CD8-positive, alpha-beta memory T cell (primary cell): ENCODE results near the gene EDC3. TPM values are rescaled to one million over a fixed set of nuclear protein-coding genes. Genes with fewer than 3 reads are reported as not detected.
A peak's percentile ranks its signal among the peaks of the same experiment; 100 is the strongest.

Experiments
- CTCF ChIA-PET: fragments of 350-600 bp; sonication (Branson Sonifier 250); formaldehyde crosslinking; loops from one replicate; lab custom pipeline; 2021; ENCODE audit warnings: antibody characterized with exemption; lab: Charles Lee
- POLR2A ChIA-PET: fragments of 350-600 bp; sonication (Branson Sonifier 250); formaldehyde crosslinking; loops from one replicate; lab custom pipeline; 2021; ENCODE audit warnings: antibody characterized with exemption; lab: Charles Lee
- DNase-seq, 5 donors: peaks; one replicate each; pipeline versions ENCODE4 v3.0.0 to v3.0.0-alpha.2; 2020 to 2022; ENCODE audit warnings: mixed read lengths in 1 of 5
- H3K27ac ChIP-seq: one replicate; pipeline ENCODE4 v1.7.0; 2013; ENCODE audit warnings: low read depth, mild to moderate bottlenecking, low read length, moderate library complexity
- H3K27me3 ChIP-seq: 2 replicates; pipeline ENCODE4 v1.7.0; 2013; ENCODE audit warnings: low read length, mild to moderate bottlenecking; ENCODE audit not compliant: insufficient read depth, poor library complexity, severe bottlenecking
- H3K36me3 ChIP-seq: 2 replicates; pipeline ENCODE4 v1.7.0; 2013; ENCODE audit warnings: mild to moderate bottlenecking, low read length, moderate library complexity; ENCODE audit not compliant: insufficient read depth
- H3K4me1 ChIP-seq: 2 replicates; pipeline ENCODE4 v1.7.0; 2013; ENCODE audit warnings: mild to moderate bottlenecking, low read length, moderate library complexity; ENCODE audit not compliant: insufficient read depth
- H3K4me3 ChIP-seq: 2 replicates; pipeline ENCODE4 v1.7.0; 2013; ENCODE audit warnings: mild to moderate bottlenecking, low read length
- H3K9me3 ChIP-seq: 2 replicates; pipeline ENCODE4 v1.7.0; 2013; ENCODE audit warnings: mild to moderate bottlenecking, low read length
- H3K27ac Mint-ChIP-seq, 8 donors: one replicate each; pipeline ENCODE4 v1.8.0; 2020 to 2021; ENCODE audit warnings: mixed read lengths in 8 of 8, mild to moderate bottlenecking in 6 of 8, inconsistent platforms in 3 of 8, moderate library complexity in 3 of 8
- H3K27me3 Mint-ChIP-seq, 2 donors: one replicate each; pipeline ENCODE4 v1.8.0; 2020 to 2021; ENCODE audit warnings: mixed read lengths in 2 of 2, mild to moderate bottlenecking in 1 of 2, moderate library complexity in 1 of 2
- H3K36me3 Mint-ChIP-seq, 3 donors: one replicate each; pipeline ENCODE4 v1.8.0; 2020 to 2021; ENCODE audit warnings: mixed read lengths in 3 of 3, inconsistent platforms in 1 of 3, mild to moderate bottlenecking in 1 of 3
- H3K4me1 Mint-ChIP-seq, 3 donors: one replicate each; pipeline ENCODE4 v1.8.0; 2020 to 2021; ENCODE audit warnings: mixed read lengths in 3 of 3, inconsistent platforms in 1 of 3, mild to moderate bottlenecking in 1 of 3
- H3K4me3 Mint-ChIP-seq, 7 donors: one replicate each; pipeline ENCODE4 v1.8.0; 2020 to 2021; ENCODE audit warnings: mixed read lengths in 7 of 7, mild to moderate bottlenecking in 6 of 7, moderate library complexity in 4 of 7, inconsistent platforms in 2 of 7
- H3K9me3 Mint-ChIP-seq, 5 donors: one replicate each; pipeline ENCODE4 v1.8.0; 2020 to 2022; ENCODE audit warnings: mixed read lengths in 5 of 5, mild to moderate bottlenecking in 3 of 5, moderate library complexity in 2 of 5, inconsistent platforms in 1 of 5
- polyA plus RNA-seq: library from polyadenylated mRNA; unstranded; fragments of 300-500 nt; fragmentation: Illumina TruSeq; gene quantifications from one replicate; pipeline ENCODE4 v1.2.3, GENCODE V29; 2021
- total RNA-seq, 2 experiments: library from RNA; stranded (reverse); gene quantifications; one replicate each; pipeline ENCODE4 v1.2.3, GENCODE V29; 2021

EDC3 gene
- total and polyA plus RNA-seq, 3 experiments from 2014 or later, result 29.9 to 52.0 (median 50.9) TPM

DNA sequence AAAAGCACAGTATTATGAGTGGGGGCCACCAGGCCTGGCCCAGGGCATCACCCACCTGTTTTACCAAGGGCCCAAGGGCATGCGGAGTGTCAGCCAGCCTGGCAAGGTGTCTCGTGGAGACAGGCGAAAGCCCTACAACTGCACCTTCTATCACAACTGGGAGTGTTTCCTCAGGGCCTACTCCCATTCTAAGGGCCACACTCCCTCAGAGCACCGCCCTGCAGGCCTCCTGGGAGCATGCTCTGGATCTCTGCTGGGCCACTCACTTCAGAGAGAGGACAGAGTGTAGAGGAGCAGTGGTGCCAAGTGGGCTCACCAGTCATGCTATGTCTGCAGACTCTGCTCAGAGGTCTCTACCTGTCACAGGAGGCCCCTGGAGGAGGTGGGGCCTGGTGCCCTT lies 101.4 kb downstream of the EDC3 start:
- POLR2A ChIA-PET, result no interaction called here
- H3K36me3 Mint-ChIP-seq, result peaks cover 0 to 73% (median 6%) of the 10 kb centered on the region in 3 donors
- H3K4me3 Mint-ChIP-seq, result no peak overlapping the region
- no peaks in the 10 kb centered on the region for H3K27me3 ChIP-seq
- DNase-seq, result no peak
- no peaks in the 10 kb centered on the region for H3K9me3 ChIP-seq
- H3K4me1 ChIP-seq, result peaks cover 16% of the 10 kb centered on the region
- H3K4me1 Mint-ChIP-seq, result peaks cover 17 to 18% (median 18%) of the 10 kb centered on the region in 3 donors
- peak overlapping the region in 3 of 8 donors; percentile 7 to 70 (median 11) for H3K27ac Mint-ChIP-seq
- no peak overlapping the region for H3K4me3 ChIP-seq
- H3K27ac ChIP-seq, result no peak overlapping the region
- CTCF ChIA-PET, result no interaction called here
- H3K36me3 ChIP-seq, result peaks cover 13% of the 10 kb centered on the region
- H3K9me3 Mint-ChIP-seq, result no peaks in the 10 kb centered on the region
- no peaks in the 10 kb centered on the region for H3K27me3 Mint-ChIP-seq

DNA sequence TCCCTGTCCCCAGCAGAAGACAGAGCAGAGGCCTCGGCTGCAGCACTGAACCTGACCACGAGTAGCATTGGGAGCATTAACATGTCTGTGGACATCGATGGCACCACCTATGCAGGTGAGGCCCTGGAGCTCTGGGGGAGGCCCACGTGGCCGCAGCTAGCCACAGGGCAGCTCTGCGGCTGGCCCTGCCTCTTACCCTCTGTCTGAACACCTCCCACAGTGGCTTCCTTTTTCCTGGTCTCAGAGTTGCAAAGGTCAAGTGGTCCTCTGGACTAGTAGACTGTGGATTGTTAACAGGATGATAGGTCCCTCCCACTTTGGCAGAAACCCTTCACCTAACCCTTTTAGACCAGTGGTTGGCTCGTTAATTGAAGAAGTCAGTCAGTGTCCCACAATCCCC lies 102.7 kb downstream of the EDC3 start:
- H3K36me3 Mint-ChIP-seq, result peaks cover 0 to 78% (median 6%) of the 10 kb centered on the region in 3 donors
- H3K4me1 Mint-ChIP-seq, result peaks cover 4 to 5% (median 5%) of the 10 kb centered on the region in 3 donors
- peak overlapping the region in 2 of 8 donors; percentile 27 to 36 for H3K27ac Mint-ChIP-seq
- H3K9me3 ChIP-seq, result no peaks in the 10 kb centered on the region
- CTCF ChIA-PET, result no interaction called here
- no peaks in the 10 kb centered on the region for H3K27me3 Mint-ChIP-seq
- H3K4me1 ChIP-seq, result peaks cover 4% of the 10 kb centered on the region
- H3K27me3 ChIP-seq, result no peaks in the 10 kb centered on the region
- no peak overlapping the region for H3K4me3 Mint-ChIP-seq
- peaks cover 13% of the 10 kb centered on the region for H3K36me3 ChIP-seq
- POLR2A ChIA-PET, result no interaction called here
- H3K4me3 ChIP-seq, result no peak overlapping the region
- DNase-seq, result no peak
- no peaks in the 10 kb centered on the region for H3K9me3 Mint-ChIP-seq
- H3K27ac ChIP-seq, result no peak overlapping the region

DNA sequence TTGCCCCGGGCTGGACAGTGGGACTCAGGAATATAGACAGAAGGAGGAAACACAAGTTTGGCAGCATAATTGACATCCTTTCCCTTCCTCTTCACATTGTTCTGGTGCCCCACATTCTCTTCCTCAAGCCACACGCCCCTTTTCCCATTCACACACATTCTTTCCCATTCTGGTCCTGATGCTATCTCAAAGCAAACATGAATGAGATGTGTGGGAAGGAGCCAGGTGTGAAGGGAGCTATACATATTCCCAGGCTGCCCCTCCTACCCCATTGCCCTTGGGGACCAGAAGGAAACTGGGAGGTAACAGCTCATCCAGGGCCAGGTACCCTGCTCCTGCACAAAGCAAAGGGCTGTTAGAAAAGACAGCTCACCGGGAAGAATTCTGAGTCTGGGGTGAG lies 103.6 kb downstream of the EDC3 start:
- no peaks in the 10 kb centered on the region for H3K4me1 ChIP-seq
- CTCF ChIA-PET, result no interaction called here
- DNase-seq, result no peak
- Mint-ChIP-seq H3K27ac (no peak overlapping the region), H3K36me3 (peaks cover 0 to 82% (median 6%) of the 10 kb centered on the region in 3 donors), H3K4me1 (no peaks in the 10 kb centered on the region), H3K27me3 (no peaks in the 10 kb centered on the region), H3K9me3 (no peaks in the 10 kb centered on the region), H3K4me3 (no peak overlapping the region)
- H3K36me3 ChIP-seq, result peaks cover 17% of the 10 kb centered on the region
- no peaks in the 10 kb centered on the region for H3K9me3 ChIP-seq
- POLR2A ChIA-PET, result no interaction called here
- H3K27me3 ChIP-seq, result no peaks in the 10 kb centered on the region
- no peak overlapping the region for H3K4me3 ChIP-seq
- H3K27ac ChIP-seq, result no peak overlapping the region

DNA sequence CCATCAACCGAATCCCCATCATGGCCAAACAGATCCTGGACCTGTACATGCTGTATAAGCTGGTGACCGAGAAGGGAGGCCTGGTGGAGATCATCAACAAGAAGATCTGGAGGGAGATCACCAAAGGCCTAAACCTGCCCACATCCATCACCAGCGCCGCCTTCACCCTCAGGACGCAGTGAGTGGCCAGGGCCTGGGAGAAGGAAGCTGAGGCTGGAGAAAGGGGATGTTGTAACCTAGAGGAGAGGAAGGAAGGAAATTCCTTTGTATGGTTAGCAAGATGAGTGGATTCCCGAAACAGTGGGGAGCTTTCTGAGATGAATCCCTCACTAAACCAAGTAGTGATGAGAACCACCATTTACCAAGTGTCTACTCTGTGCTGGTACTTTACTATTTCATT lies 106.0 kb downstream of the EDC3 start:
- H3K36me3 Mint-ChIP-seq, result peaks cover 0 to 91% (median 10%) of the 10 kb centered on the region in 3 donors
- H3K27ac Mint-ChIP-seq, result peak overlapping the region in 1 of 8 donors; percentile 42
- H3K4me3 ChIP-seq, result no peak overlapping the region
- no peaks in the 10 kb centered on the region for H3K9me3 Mint-ChIP-seq
- no peak for DNase-seq
- no peaks in the 10 kb centered on the region for H3K27me3 Mint-ChIP-seq
- H3K27ac ChIP-seq, result no peak overlapping the region
- no peaks in the 10 kb centered on the region for H3K4me1 ChIP-seq
- no peaks in the 10 kb centered on the region for H3K27me3 ChIP-seq
- no peaks in the 10 kb centered on the region for H3K9me3 ChIP-seq
- ChIA-PET POLR2A (no interaction called here), CTCF (interaction anchor here (1.2 kb wide), 1 partner anchor 45 kb away, joined by 3 read pairs; no protein-coding TSS in a partner anchor)
- H3K4me1 Mint-ChIP-seq, result no peaks in the 10 kb centered on the region
- H3K4me3 Mint-ChIP-seq, result no peak overlapping the region
- peaks cover 33% of the 10 kb centered on the region for H3K36me3 ChIP-seq

DNA sequence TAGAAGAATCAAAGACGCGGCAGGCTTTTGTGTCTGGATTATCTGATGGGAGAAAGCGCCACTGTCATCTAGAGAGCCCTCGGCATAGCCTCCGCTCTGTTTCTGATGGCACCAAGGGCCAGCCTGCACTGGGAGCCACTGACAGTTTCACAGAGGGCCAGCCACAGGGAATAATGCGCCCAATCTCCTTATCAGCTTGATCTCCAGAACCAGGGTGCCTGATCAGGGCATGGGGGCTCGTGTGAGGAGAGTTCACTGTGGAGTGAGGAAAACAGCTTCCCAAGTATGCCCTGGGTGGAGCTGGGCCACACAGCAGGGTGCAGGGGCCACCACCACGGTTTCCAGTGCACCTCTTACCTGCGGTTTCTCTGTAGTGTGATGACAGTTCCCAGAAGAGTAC lies 110.0 kb downstream of the EDC3 start:
- Histone ChIP-seq H3K4me3 (no peak overlapping the region), H3K27ac (no peak overlapping the region), H3K36me3 (peaks cover 32% of the 10 kb centered on the region), H3K27me3 (no peaks in the 10 kb centered on the region), H3K4me1 (peaks cover 3% of the 10 kb centered on the region), H3K9me3 (no peaks in the 10 kb centered on the region)
- ChIA-PET CTCF (no interaction called here), POLR2A (no interaction called here)
- peaks cover 0 to 2% (median 0%) of the 10 kb centered on the region in 3 donors for H3K4me1 Mint-ChIP-seq
- no peaks in the 10 kb centered on the region for H3K9me3 Mint-ChIP-seq
- no peak for DNase-seq
- H3K36me3 Mint-ChIP-seq, result peaks cover 0 to 87% (median 7%) of the 10 kb centered on the region in 3 donors
- H3K27me3 Mint-ChIP-seq, result no peaks in the 10 kb centered on the region
- no peak overlapping the region for H3K27ac Mint-ChIP-seq
- H3K4me3 Mint-ChIP-seq, result no peak overlapping the region

DNA sequence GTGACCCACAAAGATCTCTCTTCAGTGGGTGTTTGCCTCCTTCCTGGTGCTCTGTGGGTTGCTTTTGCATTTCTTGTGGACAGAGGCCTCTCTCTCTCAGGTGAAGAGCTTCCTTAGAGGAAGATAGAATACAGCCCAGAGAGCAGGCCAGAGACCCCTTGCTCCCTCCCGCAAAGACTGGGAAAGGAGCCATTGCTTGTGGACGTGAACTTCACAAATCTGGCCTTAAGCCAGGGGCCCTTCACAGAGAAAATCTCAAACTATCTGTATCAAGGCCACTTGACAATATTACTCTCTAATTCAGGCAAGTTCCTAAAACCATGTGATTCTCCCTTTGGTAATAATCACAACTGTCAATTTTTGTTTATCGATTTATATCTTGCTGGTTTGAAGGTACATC lies 110.6 kb downstream of the EDC3 start:
- Histone ChIP-seq H3K4me1 (peaks cover 4% of the 10 kb centered on the region), H3K27ac (no peak overlapping the region), H3K36me3 (peaks cover 25% of the 10 kb centered on the region), H3K9me3 (no peaks in the 10 kb centered on the region), H3K4me3 (no peak overlapping the region), H3K27me3 (no peaks in the 10 kb centered on the region)
- peaks cover 0 to 85% (median 6%) of the 10 kb centered on the region in 3 donors for H3K36me3 Mint-ChIP-seq
- peaks cover 0 to 2% (median 0%) of the 10 kb centered on the region in 3 donors for H3K4me1 Mint-ChIP-seq
- no peaks in the 10 kb centered on the region for H3K27me3 Mint-ChIP-seq
- H3K27ac Mint-ChIP-seq, result peak overlapping the region in 2 of 8 donors; percentile 24 to 41
- no peaks in the 10 kb centered on the region for H3K9me3 Mint-ChIP-seq
- ChIA-PET CTCF (no interaction called here), POLR2A (no interaction called here)
- H3K4me3 Mint-ChIP-seq, result no peak overlapping the region
- no peak for DNase-seq

DNA sequence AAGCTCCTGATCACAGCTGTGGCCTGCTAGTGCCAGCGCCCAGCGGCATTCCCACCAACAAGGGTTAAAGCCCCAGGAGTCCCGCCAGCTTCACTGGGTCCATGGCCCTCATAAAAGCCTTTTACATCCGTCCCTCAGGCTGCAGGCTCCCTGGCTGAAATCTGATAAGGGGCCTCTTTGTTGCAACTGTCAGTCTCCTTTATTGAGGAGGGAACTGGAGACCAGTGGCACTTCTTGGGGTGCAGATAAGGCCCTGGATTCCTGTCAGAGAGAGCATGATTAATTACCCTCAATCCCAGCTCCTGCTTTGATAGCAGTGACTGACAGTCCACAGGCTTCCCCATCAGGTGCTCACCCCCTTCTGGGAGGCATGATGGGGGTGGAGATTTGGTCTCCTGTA lies 111.0 kb downstream of the EDC3 start:
- H3K27ac ChIP-seq, result no peak overlapping the region
- Mint-ChIP-seq H3K27me3 (no peaks in the 10 kb centered on the region), H3K27ac (peak overlapping the region in 2 of 8 donors; percentile 24 to 32), H3K9me3 (no peaks in the 10 kb centered on the region), H3K36me3 (peaks cover 0 to 82% (median 4%) of the 10 kb centered on the region in 3 donors), H3K4me3 (no peak overlapping the region), H3K4me1 (peaks cover 0 to 2% (median 0%) of the 10 kb centered on the region in 3 donors)
- no peaks in the 10 kb centered on the region for H3K9me3 ChIP-seq
- no peaks in the 10 kb centered on the region for H3K27me3 ChIP-seq
- CTCF ChIA-PET, result no interaction called here
- POLR2A ChIA-PET, result no interaction called here
- H3K4me3 ChIP-seq, result no peak overlapping the region
- DNase-seq, result no peak
- H3K4me1 ChIP-seq, result peaks cover 4% of the 10 kb centered on the region
- peaks cover 24% of the 10 kb centered on the region for H3K36me3 ChIP-seq

DNA sequence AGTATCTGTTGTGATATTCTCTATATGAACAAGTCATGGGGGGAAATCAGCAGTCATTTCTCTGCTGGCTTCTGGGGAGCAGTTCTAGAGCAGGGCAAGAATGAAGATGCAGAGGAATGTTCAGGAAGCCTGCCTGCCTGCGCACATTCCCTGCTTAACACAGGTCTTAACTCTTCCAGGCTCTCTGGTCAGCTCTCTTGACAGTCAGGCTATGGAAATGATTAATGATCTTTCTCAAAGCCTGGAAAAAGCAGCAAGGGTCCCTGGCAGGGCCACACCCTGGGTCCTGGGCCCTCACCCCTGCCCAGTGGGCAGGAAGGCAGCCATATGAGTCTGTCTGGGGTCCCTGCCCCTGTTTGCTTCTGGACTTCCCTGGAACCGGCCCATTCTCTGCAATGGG lies 111.6 kb downstream of the EDC3 start:
- DNase-seq, result no peak
- POLR2A ChIA-PET, result no interaction called here
- H3K4me3 Mint-ChIP-seq, result no peak overlapping the region

More for the DNA sequence above, 111.6 kb downstream of the EDC3 start:
- Mint-ChIP-seq H3K4me1 (peaks cover 0 to 2% (median 0%) of the 10 kb centered on the region in 3 donors), H3K36me3 (peaks cover 0 to 80% (median 4%) of the 10 kb centered on the region in 3 donors), H3K27me3 (no peaks in the 10 kb centered on the region), H3K27ac (peak overlapping the region in 2 of 8 donors; percentile 33 to 34), H3K9me3 (no peaks in the 10 kb centered on the region)
- Histone ChIP-seq H3K27ac (no peak overlapping the region), H3K4me1 (peaks cover 4% of the 10 kb centered on the region), H3K27me3 (no peaks in the 10 kb centered on the region), H3K4me3 (no peak overlapping the region), H3K9me3 (no peaks in the 10 kb centered on the region), H3K36me3 (peaks cover 29% of the 10 kb centered on the region)
- CTCF ChIA-PET, result no interaction called here
